ENCODE data around the gene OR10AD1. TPM values are rescaled to one million over a fixed set of nuclear protein-coding genes. Genes with fewer than 3 reads are reported as not detected.

The OR10AD1 gene
- total and polyA plus RNA-seq, 9 of the 15 experiments (the other 6 are each of a cell fraction or from before 2014, with no cell fraction given) = not detected

GRCh38 chr12:48175613-48176416, 27.3 kb downstream of the OR10AD1 start:
- H3K4me2 ChIP-seq (ENCODE audit: insufficient read depth, low read length) = peak overlapping the region; percentile 67
- no peaks in the 10 kb centered on the region for H3K9me1 ChIP-seq (ENCODE audit: control insufficient read depth, insufficient read depth, low read length)
- H3K9ac ChIP-seq (ENCODE audit: insufficient read depth in 1 of 2, low read depth in 2 of 2, low read length in 2 of 2) = peak overlapping the region in 1 of 2 experiments; percentile 43; a peak in 2 of 4 replicates
- ATAC-seq (peak; percentile 89), DNase-seq (ENCODE audit: extremely low read depth in 1 of 4, low spot score in 3 of 4) (peak in 2 of 4 experiments; percentile 39 to 43), FAIRE-seq (peak; percentile 23)
- H3K79me2 ChIP-seq (ENCODE audit: control insufficient read depth, insufficient read depth, low read length) = no peaks in the 10 kb centered on the region
- 35% methylated on average over 3 of the region's 3 CpGs for WGBS (ENCODE audit: insufficient coverage, low coverage, missing lambda C conversion rate)
- peaks cover 0 to 23% of the 10 kb centered on the region in 2 experiments; a peak in 4 of 5 replicates for H3K4me1 ChIP-seq (replicated peaks in 1 of 2; ENCODE audit: control insufficient read depth in 2 of 2, insufficient read depth in 2 of 2, low read length in 2 of 2)
- no peaks in the 10 kb centered on the region for H3K36me3 ChIP-seq (ENCODE audit: control insufficient read depth, insufficient read depth, low read length)
- H2AFZ ChIP-seq (ENCODE audit: low read depth, low read length) = peak overlapping the region; percentile 88
- H3K27ac ChIP-seq (ENCODE audit: extremely low read depth, low read depth, low read length) = peak overlapping the region; percentile 44
- H3K9me3 ChIP-seq (replicated peaks; ENCODE audit: control insufficient read depth, insufficient read depth, low read depth, low read length) = no peaks in the 10 kb centered on the region
- ChIA-PET POLR2A (interaction anchor here (0.6 to 1.5 kb wide), 8 partner anchors 10 to 403 kb away, joined by 3 to 6 read pairs (median 3); partner anchors contain the start of genes ASB8 and SLC48A1), CTCF (ENCODE audit: low intra/inter-chr PET ratio) (no interaction called here)
- H3K27me3 ChIP-seq (ENCODE audit: control insufficient read depth in 2 of 2, insufficient read depth in 2 of 2, low read length in 2 of 2) = no peaks in the 10 kb centered on the region
- no peak overlapping the region for H3K4me3 ChIP-seq
- BruUV-seq (replicated peaks) = no TSS peak
- intact Hi-C loops (cut with micrococcal nuclease) = no loop called here
- in situ Hi-C loops (cut with MboI) = loop anchor here (5.0 kb wide), 1 partner anchor 464 kb away; no protein-coding TSS in a partner anchor
- H4K20me1 ChIP-seq (replicated peaks; ENCODE audit: control insufficient read depth, insufficient read depth, low read length) = no peaks in the 10 kb centered on the region
- TF ChIP-seq RCOR1 (IDR thresholded peaks at IDR 0.05; ENCODE audit: borderline replicate concordance in 1 of 2, low read depth in 2 of 2, low read length in 2 of 2) = peak in 1 of 2 experiments; percentile 67; a peak in 1 of 4 replicates
- peak; percentile 93 for TF ChIP-seq LEF1 (IDR thresholded peaks at IDR 0.05)
- TF ChIP-seq ZNF146 (CRISPR knock-in tag; IDR thresholded peaks at IDR 0.05; ENCODE audit: unreplicated experiment) = no peak
- TF ChIP-seq FOXM1 (IDR thresholded peaks at IDR 0.05; ENCODE audit: low read depth) = no peak
- TF ChIP-seq FOXM1 (CRISPR knock-in tag; IDR thresholded peaks at IDR 0.05; ENCODE audit: low read depth) = no peak
- TF ChIP-seq ZNF764 (CRISPR knock-in tag; IDR thresholded peaks at IDR 0.05; ENCODE audit: low read depth) = no peak
- TF ChIP-seq L3MBTL2 (IDR thresholded peaks at IDR 0.05) = peak; percentile 27; the same call in 1 of the 2 replicates
- TF ChIP-seq DLX4 (CRISPR knock-in tag; IDR thresholded peaks at IDR 0.05) = no peak
- TF ChIP-seq CEBPB (tag; IDR thresholded peaks at IDR 0.05) = 0 out of 2 replicates have a peak, but pooled peaks have one; percentile 51
- TF ChIP-seq ZFP36 (IDR thresholded peaks at IDR 0.05; ENCODE audit: low read depth, low read length, partially characterized antibody) = no peak
- peak; percentile 53 for TF ChIP-seq EP300 (IDR thresholded peaks at IDR 0.05; ENCODE audit: low read length)
- TF ChIP-seq HINFP (tag; conservative IDR thresholded peaks at IDR 0.05; ENCODE audit: low read depth) = no peak
- TF ChIP-seq ZNF561 (CRISPR knock-in tag; conservative IDR thresholded peaks at IDR 0.05) = no peak
- no peak for TF ChIP-seq NONO (IDR thresholded peaks at IDR 0.05; ENCODE audit: low read depth in 2 of 2, low read length in 1 of 2)
- peak; percentile 19 to 42; a peak in 2 of 4 replicates for TF ChIP-seq TRIM24 (IDR thresholded peaks at IDR 0.05)
- TF ChIP-seq RBFOX2 (IDR thresholded peaks at IDR 0.05; ENCODE audit: low read depth, low read length) = peak; percentile 50
- TF ChIP-seq GMEB1 (CRISPR knock-in tag; IDR thresholded peaks at IDR 0.05) = no peak
- TF ChIP-seq XRCC5 (IDR thresholded peaks at IDR 0.05; ENCODE audit: low read depth, low read length) = no peak
- TF ChIP-seq CTBP1 (IDR thresholded peaks at IDR 0.05; ENCODE audit: borderline replicate concordance) = peak; percentile 66
- peak; percentile 33 for TF ChIP-seq POLR2B (IDR thresholded peaks at IDR 0.05; ENCODE audit: low read depth, partially characterized antibody)

Measured in K562 (cell line).